ENCODE results near the gene CIDEB.

- no peak for TF ChIP-seq EP300 (IDR thresholded peaks at IDR 0.05)
- no peak for TF ChIP-seq POLR2AphosphoS5 (IDR thresholded peaks at IDR 0.05)
- no peak for TF ChIP-seq POLR2A (IDR thresholded peaks at IDR 0.05)
- no peak for TF ChIP-seq CTCF (IDR thresholded peaks at IDR 0.05)
Measured at GRCh38 chr14:24277606-24278321, 30.0 kb downstream of the CIDEB start.
